Skin epidermis (tissue), 12 donors: Measurements from ENCODE around the gene KIAA1614.
A peak's percentile ranks its signal among the peaks of the same experiment; 100 is the strongest.

Experiments
- H3K27ac ChIP-seq, 21 experiments: fragments of 200-600 bp; sonication (generic) in 11 of 21; one replicate each; pipeline ENCODE4 v1.5.0; 2020; ENCODE audit warnings: mild to moderate bottlenecking in 3 of 21, inconsistent platforms in 2 of 21, moderate library complexity in 2 of 21
- H3K4me3 ChIP-seq, 7 experiments: fragments of 200-600 bp; sonication (generic) in 2 of 7; one replicate each; pipeline ENCODE4 v1.5.0; 2020; ENCODE audit warnings: inconsistent platforms in 2 of 7, mild to moderate bottlenecking in 2 of 7, moderate library complexity in 1 of 7

KIAA1614 gene

DNA sequence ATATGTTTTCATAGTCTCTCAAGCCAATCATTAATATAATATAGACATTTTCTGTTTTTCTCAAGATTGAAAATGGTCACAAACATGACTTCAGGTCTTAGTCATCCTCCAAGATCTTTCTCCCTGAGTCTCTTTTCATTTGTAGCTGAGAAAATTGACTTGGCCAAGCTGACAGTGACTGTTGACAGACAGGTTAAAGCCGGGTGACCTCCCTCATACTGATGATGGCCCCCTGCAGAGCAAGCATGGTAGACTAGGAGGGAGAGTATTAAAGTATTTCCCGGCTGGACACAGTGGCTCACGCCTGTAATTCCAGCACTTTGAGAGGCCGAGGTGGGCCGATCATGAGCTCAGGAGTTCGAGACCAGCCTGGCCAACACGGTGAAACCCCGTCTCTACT lies 6.8 kb upstream of the KIAA1614 start:
- no peak overlapping the region for H3K4me3 ChIP-seq
- H3K27ac ChIP-seq: no peak overlapping the region

DNA sequence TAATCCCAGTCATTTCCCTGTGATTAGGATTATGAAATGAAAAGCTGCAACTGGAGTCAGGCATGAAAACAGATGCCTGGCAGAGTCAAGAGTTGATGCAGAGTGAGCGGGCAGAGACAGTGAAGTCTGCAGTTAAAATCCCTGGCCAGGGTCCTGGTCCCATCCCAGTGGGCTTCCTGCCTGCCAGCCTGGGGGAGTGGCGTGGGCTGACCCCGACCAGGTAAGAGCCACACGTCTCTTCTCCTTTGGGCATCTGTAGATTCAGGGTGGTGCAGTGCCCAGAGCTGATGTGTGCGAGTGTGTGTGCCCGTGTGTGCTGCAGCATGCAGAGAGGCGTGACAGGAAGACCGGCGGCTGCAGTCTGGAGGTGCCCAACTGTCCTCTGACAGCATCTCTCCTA lies 6.2 kb upstream of the KIAA1614 start:
- Histone ChIP-seq H3K27ac (no peak overlapping the region), H3K4me3 (no peak overlapping the region)

DNA sequence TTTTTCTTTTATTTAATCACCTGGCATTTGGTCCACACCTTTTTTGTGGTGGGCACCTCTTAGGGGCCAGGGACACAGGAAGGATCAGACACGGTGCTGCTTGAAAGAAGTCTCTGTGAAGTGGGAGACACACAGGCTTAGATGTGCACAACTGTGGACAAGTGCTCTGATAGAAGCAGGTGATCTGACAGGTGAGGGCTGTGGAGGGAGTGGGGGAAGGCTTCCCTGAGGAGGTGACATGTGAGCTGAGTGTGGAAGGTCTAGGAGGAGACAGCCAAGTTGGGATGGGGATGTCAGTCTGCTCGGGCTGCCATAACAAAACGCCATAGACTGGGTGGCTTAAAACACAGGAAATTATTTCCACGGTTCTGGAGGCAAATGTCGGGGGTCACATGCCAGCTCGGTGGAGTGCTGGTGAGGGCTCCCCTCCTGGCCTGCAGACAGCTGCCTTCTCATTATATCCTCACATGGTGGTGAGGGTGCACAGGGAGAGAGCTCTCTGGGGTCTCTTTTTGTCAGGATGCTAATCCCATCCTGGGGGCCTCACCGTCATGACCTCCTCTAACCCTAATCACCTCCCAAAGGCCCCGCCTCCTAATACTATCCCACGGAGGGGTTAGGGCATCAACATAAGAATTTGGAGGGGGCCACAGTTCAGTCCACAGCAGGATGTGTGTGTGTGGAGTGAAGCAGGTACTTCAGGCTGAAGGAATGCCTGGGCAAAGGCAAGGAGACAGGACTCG lies 5.2 kb upstream of the KIAA1614 start:
- Histone ChIP-seq H3K4me3 (no peak overlapping the region), H3K27ac (no peak overlapping the region)

DNA sequence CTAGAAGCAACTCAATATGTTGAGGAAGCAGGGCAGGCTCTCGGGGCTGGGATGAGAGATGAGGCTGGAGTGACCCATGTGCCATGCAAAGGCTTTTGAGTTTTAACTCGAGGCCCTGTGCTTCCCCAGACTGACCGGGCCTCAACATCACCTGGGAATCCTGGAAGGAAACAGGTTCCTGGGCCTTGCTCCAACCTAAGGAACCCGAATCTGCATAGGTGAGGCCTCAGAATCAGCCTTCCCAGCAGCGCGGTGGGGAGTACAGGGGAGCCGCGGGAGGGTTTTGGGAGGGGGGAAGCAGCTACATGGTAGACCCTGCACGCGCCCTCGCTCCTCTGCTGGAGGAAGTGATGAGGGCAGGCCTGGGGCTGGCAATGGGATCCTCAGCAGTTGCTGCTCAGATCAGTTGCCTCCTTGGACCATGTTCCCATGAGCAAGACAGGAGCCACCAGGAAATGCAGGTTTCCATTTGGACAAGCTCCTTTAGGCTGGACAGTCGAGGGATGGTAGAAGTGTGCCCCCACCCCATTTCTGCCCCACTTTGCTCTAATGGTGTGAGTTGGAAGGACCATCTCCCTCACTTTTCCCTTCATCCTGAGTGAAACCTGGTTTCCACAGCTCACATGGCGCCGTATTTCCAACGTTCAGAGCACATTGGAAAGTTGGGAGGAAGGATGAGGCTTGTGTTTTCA lies 4.5 kb upstream of the KIAA1614 start:
- no peak overlapping the region for H3K4me3 ChIP-seq
- no peak overlapping the region for H3K27ac ChIP-seq

DNA sequence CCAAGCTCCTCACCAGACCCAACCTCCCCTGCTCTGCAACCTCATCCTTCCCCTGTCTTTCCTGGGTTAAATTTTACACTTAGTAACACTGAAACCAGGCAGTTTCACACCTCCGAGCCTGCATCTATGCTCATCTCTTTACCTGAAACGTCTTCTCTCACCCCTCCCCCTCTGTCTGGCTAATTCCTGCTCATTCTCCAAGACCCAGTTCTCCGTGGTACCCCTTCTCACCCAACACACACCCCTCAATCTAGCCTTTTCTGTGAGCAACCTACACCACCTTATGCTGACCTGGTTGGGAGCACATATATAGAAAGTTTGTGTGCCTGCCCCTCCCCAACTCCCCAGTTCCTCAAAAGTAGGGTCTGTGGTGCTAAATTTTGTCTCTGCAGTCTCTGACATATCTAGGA lies 3.7 kb upstream of the KIAA1614 start:
- H3K4me3 ChIP-seq: no peak overlapping the region
- H3K27ac ChIP-seq: no peak overlapping the region

DNA sequence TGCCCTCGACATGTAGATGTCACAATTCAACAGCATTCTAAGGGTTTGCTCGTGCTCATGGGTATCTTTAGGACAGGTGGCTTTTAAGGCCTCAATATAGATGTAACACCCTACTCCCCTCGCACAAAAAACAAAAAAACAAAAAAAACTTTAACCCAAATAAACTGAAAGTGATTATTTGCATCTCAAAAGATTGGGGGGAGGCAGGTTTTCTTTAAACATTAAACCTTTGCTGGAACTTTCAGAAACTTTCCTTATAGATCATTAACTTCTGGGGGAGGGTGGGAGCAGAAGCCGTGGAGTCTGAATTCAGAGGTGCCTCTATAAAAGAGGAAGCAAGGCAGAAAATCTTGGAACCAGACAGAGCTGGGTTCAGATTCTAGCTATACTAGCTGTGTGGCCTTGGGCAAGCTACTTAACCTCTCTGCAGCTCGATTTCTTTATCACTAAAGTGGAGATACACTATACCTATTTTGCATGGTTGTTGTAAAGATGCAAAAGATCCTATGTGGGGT lies 3.2 kb upstream of the KIAA1614 start:
- no peak overlapping the region for H3K27ac ChIP-seq
- H3K4me3 ChIP-seq: no peak overlapping the region

GRCh38 chr1:180911640-180912191 lies 981 bp upstream of the KIAA1614 start:
- H3K27ac ChIP-seq: peak overlapping the region; percentile 61 to 95 (median 81)
- H3K4me3 ChIP-seq: peak overlapping the region; percentile 40 to 69 (median 50)

DNA sequence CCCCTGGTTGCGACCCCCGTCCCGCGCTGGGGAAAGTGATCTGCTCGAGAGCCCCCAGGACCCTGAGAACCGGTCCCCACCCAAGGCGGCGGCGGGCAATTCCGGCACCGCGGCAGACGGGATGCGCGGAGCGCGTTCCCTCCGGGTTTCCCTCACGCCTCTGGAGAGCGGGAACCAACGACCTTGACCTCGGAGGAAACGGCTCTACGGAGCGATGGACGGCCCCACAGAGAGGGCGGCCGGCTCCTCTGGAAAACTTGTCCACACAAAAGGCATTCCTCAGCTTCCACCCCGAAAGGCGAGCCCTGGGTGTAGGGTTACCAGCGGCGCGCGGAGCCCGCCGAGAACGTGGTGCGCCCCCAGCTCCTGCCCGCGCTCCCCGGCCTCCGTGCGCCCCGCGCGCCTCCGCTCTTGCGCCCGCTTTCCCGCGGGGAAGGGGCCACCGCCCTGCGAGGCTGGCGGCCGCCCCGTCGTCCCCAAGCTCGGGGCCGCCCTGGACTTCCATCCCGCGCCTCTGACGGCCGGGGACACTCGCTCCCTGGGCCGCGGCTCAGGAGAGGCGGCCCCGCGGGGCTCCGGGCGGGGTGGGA lies 391 bp upstream of the KIAA1614 start:
- peak overlapping the region; percentile 40 to 69 (median 50) for H3K4me3 ChIP-seq
- H3K27ac ChIP-seq: peak overlapping the region; percentile 61 to 95 (median 81)

DNA sequence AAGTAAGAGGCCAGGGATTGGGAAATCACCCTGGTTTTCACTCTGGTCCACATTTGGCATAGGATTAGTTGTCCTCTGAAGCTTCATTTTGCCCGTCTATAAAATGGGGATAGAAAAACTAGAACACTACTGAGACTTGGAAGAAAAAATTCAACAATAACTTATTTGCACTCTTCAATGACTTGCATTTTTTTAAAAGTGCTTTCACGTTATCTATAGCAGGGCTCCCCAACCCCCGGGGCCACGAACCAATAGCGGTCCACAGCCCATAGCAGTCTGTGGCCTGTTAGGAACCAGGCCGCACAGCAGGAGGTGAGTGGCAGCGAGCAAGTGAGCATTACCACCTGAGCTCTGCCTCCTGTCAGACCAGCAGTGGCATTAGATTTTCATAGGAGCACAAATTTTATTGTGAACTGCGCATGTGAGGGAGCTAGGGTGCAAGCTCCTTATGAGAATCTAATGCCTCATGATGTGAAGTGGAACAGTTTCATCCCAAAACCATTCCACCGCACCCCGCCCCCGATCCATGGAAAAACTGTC lies 2.8 kb downstream of the KIAA1614 start:
- H3K27ac ChIP-seq: no peak overlapping the region
- H3K4me3 ChIP-seq: no peak overlapping the region

- H3K4me3 ChIP-seq: no peak overlapping the region
- H3K27ac ChIP-seq: no peak overlapping the region
Measured at GRCh38 chr1:180916012-180916770, 3.5 kb downstream of the KIAA1614 start.

DNA sequence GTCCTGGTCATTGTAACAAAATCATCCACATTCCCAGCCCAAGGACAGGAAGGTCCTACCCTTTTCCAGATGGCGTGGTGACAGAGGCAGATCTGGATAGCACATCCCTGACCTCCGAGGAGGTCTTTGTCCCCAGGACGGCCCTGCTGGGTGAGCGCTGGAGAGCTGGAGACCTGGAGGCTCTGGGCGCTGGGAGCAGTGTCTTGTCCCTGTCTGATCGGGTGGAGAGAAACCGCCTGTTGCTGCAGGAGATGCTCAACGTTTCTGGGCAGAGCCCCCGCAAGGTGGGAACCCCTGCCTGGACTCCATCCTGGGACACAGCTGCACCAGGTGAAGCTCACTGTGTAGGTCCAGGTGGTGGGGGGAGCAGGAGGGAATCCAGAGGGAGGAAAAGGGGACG lies 4.1 kb downstream of the KIAA1614 start:
- Histone ChIP-seq H3K27ac (no peak overlapping the region), H3K4me3 (no peak overlapping the region)

DNA sequence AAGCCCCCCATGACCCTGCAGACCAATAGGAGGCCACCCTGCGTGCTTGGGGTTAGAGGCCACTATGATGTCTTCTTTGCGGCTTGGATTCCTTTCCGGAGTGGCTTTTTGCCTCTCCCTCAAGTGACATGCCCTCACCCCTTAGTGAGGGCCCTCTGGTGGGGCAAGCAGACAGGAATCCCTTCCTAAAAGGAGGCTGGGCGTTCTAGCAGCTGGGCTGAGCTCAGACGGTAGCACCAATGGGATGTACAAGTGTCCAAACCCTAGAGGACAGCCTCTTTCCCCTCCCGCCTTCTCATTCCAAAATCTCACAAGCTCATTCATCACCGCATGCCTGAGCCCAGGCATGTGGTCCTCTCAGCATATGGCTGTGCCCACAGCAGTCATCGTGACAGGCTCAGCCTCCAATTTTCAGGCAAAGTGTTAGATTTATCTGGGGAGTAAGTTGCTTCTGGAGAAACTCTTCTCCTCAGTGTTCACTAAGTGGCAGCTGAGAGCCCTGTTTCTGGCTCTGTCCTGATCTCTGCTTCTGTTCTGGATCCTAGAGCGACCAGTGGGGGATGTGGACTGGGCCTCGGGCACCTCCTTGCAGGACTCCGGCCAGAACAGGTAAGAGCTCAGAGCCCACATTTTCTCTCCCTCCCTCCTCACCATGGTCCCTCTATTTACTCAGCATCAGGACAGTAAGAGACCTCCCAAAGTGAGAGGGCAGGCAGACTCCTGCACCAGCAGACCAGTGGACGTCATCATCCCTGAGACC lies 4.8 kb downstream of the KIAA1614 start:
- H3K27ac ChIP-seq: no peak overlapping the region
- H3K4me3 ChIP-seq: no peak overlapping the region

DNA sequence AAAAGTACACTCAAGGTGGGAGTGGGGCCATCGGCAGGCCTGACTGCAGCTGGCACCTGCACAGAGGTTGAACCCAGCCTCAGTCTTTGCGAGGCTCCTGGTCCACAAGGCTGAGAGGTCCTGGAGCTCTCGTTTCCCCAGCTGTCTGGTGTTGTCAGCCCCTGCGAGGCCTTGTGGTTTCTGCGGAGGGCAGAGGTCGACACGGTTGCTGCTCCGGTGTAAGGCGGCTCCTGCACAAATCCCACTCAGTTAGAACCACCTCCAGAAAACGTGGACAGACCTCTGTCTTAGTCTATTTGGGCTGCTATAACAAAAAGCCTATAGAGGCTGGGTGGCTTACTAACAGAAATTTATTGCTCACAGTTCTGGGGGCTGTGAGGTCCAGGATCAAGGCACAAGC lies 5.8 kb downstream of the KIAA1614 start:
- H3K27ac ChIP-seq: no peak overlapping the region

GRCh38 chr1:180919183-180919700 lies 6.5 kb downstream of the KIAA1614 start:
- no peak overlapping the region for H3K4me3 ChIP-seq
- no peak overlapping the region for H3K27ac ChIP-seq

More for the DNA sequence above, 5.8 kb downstream of the KIAA1614 start:
- no peak overlapping the region for H3K4me3 ChIP-seq

DNA sequence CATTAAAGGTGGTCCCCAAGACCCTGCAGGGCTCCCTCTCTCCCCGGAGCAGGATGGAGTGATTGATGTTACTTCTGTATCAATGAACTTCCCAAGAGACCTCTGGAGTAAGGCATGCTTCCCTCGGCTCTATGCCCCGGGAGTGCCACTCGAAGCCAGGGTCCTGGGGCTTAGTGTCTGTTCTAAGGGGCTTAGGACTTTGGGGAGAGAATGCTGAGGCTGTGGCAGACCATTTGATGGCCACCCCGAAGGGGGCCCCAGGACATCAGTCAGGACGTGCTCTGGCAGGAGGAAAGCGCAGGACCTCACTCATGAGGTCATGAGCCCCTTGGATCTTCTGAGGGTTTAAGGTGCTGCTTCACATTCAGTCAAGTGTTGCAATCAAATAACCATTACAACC lies 7.5 kb downstream of the KIAA1614 start:
- no peak overlapping the region for H3K4me3 ChIP-seq
- no peak overlapping the region for H3K27ac ChIP-seq

- no peak overlapping the region for H3K4me3 ChIP-seq
- no peak overlapping the region for H3K27ac ChIP-seq
Measured at GRCh38 chr1:180920702-180921101, 8.0 kb downstream of the KIAA1614 start.

GRCh38 chr1:180921386-180921785 lies 8.7 kb downstream of the KIAA1614 start:
- Histone ChIP-seq H3K4me3 (no peak overlapping the region), H3K27ac (no peak overlapping the region)

- H3K4me3 ChIP-seq: no peak overlapping the region
- H3K27ac ChIP-seq: peak overlapping the region in 1 of 21 experiments; percentile 3
Measured at GRCh38 chr1:180921891-180922630, 9.4 kb downstream of the KIAA1614 start.
